Esophagus squamous epithelium (tissue), 4 donors: ENCODE measurements around the gene KCNK17.

ENCODE experiments used
- CTCF ChIP-seq, 6 experiments: fragments of 450-650 bp in 4 of 6; fragments of 200-600 bp in 2 of 6; sonication (generic) in 2 of 6; IDR thresholded peaks; one replicate each; pipeline ENCODE4 v1.5.1; 2016 to 2019; ENCODE audit warnings: antibody characterized with exemption in 6 of 6, mild to moderate bottlenecking in 4 of 6, moderate library complexity in 4 of 6
- POLR2A ChIP-seq, 4 donors: fragments of 450-650 bp; IDR thresholded peaks; one replicate each; pipeline ENCODE4 v1.6.1; 2017; ENCODE audit warnings: antibody characterized with exemption in 4 of 4, mild to moderate bottlenecking in 4 of 4, moderate library complexity in 3 of 4

DNA sequence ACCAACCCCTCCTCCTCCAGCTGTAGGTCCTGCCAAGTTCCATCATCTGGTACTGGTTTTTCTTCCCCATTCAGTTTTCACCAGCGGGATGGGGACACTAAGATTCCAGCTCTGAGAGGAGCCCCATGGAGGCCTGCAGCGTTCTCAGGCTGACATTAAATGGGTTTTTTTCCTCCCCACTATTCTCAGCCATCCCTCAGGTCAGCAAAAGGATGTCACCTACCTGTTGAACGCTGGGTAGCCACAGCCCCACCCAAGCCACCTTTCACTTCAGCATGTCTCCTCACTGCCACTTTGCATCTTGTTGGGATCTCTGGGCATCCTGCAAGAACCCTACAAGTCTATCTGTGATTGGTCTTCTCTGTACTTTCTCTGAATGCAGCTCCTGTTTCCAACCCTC, 6.8 kb downstream of the KCNK17 start:
- no peak for TF ChIP-seq POLR2A (IDR thresholded peaks at IDR 0.05)
- TF ChIP-seq CTCF (IDR thresholded peaks at IDR 0.05) = no peak
